Activated CD4-positive, alpha-beta T cell treated with anti-CD3 and anti-CD28 coated beads, Interleukin-2, Interleukin-4, amounts not matched to agents 100 ng/mL and 50 ng/mL, durations not matched to agents 16 hours and 8 hours (primary cell): ENCODE results near the gene NME4.
"Not testable (repeated sequence)": the region's sequence is repeated elsewhere in the genome, so short reads cannot be mapped to it uniquely, and the experiment has no call there.

ENCODE experiments used
- DNase-seq: peaks from one replicate; pipeline ENCODE4 v3.0.0-alpha.2; 2020; ENCODE audit warnings: low spot score

Gene NME4

GRCh38 chr16:397135-397661 lies at the start of gene NME4:
NME4 (plus strand) TSS chr16:397199; CDS start chr16:397223, 24 bp downstream.
- no peak for DNase-seq

GRCh38 chr16:347203-347602 lies 49.8 kb upstream of the NME4 start:
- no peak for DNase-seq

- not testable (repeated sequence) for DNase-seq
Observed at GRCh38 chr16:348495-348894, 48.5 kb upstream of the NME4 start.

- DNase-seq = no peak
Observed at GRCh38 chr16:349211-349610, 47.8 kb upstream of the NME4 start.

GRCh38 chr16:350203-350602 lies 46.8 kb upstream of the NME4 start:
- no peak for DNase-seq

GRCh38 chr16:351804-352520 lies 45.0 kb upstream of the NME4 start:
- DNase-seq = no peak

- DNase-seq = peak; percentile 99
Observed at GRCh38 chr16:352547-353403, 44.2 kb upstream of the NME4 start, which contains the start of gene AXIN1. AXIN1 (minus strand) TSS chr16:352723; CDS start chr16:347025, 5,698 bp downstream.

GRCh38 chr16:353404-354290 lies 43.4 kb upstream of the NME4 start:
- no peak for DNase-seq

GRCh38 chr16:354291-354881 lies 42.6 kb upstream of the NME4 start:
- no peak for DNase-seq

GRCh38 chr16:354971-355461 lies 42.0 kb upstream of the NME4 start:
- no peak for DNase-seq

- DNase-seq = no peak
Observed at GRCh38 chr16:356741-357140, 40.3 kb upstream of the NME4 start.

GRCh38 chr16:359067-359763 lies 37.8 kb upstream of the NME4 start:
- no peak for DNase-seq

GRCh38 chr16:359871-360697 lies 36.9 kb upstream of the NME4 start:
- DNase-seq = no peak

GRCh38 chr16:360698-361336 lies 36.2 kb upstream of the NME4 start:
- no peak for DNase-seq

- no peak for DNase-seq
Observed at GRCh38 chr16:361341-361871, 35.6 kb upstream of the NME4 start.

- peak; percentile 71 for DNase-seq
Observed at GRCh38 chr16:361872-362701, 34.9 kb upstream of the NME4 start.

- DNase-seq = not testable (repeated sequence)
Observed at GRCh38 chr16:362702-362999, 34.3 kb upstream of the NME4 start.

GRCh38 chr16:363110-363765 lies 33.8 kb upstream of the NME4 start:
- DNase-seq = no peak
